IMR-90 (cell line): ENCODE results near the gene CHTF8. TPM values are rescaled to one million over a fixed set of nuclear protein-coding genes. Genes with fewer than 3 reads are reported as not detected.

Experiments
- ATAC-seq: fragments of 200-7000 bp; cut with Tn5 transposase; 2 replicates; pipeline ENCODE4 v1.9.1; 2020; ENCODE audit warnings: low read depth, mild to moderate bottlenecking, moderate library complexity
- BruUV-seq: library from RNA; stranded (reverse); fragments of 400-500 nt; replicated peaks from 2 replicates; lab custom pipeline; 2021; lab: Mats Ljungman, UMichigan
- CTCF ChIA-PET: fragments of 300-600 bp; formaldehyde crosslinking; extraction: SDS; loops from one replicate; lab custom pipeline; 2021; ENCODE audit warnings: antibody characterized with exemption; lab: Yijun Ruan, JAX
- POLR2A ChIA-PET: fragments of 300-600 bp; sonication (Branson Sonifier 250); formaldehyde crosslinking; loops from one replicate; lab custom pipeline; 2022; ENCODE audit warnings: antibody characterized with exemption; ENCODE audit not compliant: unreplicated experiment; lab: Charles Lee
- DNase-seq: peaks from one replicate; pipeline ENCODE4 v3.0.0; 2013
- H2AFZ ChIP-seq: replicated peaks from 2 replicates; pipeline ENCODE3; 2013; ENCODE audit warnings: low read length, mild to moderate bottlenecking; ENCODE audit not compliant: poor library complexity
- H2AK5ac ChIP-seq: 2 replicates; pipeline ENCODE4 v1.6.1; 2013; ENCODE audit warnings: low read depth, low read length, inconsistent platforms
- H2AK9ac ChIP-seq: replicated peaks from 2 replicates; pipeline ENCODE3; 2013; ENCODE audit warnings: mild to moderate bottlenecking, low read depth, low read length, moderate library complexity; ENCODE audit not compliant: poor library complexity
- H2BK120ac ChIP-seq: 2 replicates; pipeline ENCODE4 v1.6.1; 2013; ENCODE audit warnings: low read depth, low read length, inconsistent platforms
- H2BK15ac ChIP-seq: 3 replicates; pipeline ENCODE4 v1.6.1; 2013; ENCODE audit warnings: low read depth, low read length, inconsistent platforms
- H2BK20ac ChIP-seq: 2 replicates; pipeline ENCODE4 v1.6.1; 2013; ENCODE audit warnings: low read depth, mild to moderate bottlenecking, inconsistent platforms, low read length, moderate library complexity
- H2BK5ac ChIP-seq: 2 replicates; pipeline ENCODE4 v1.6.1; 2013; ENCODE audit warnings: mild to moderate bottlenecking, low read depth, low read length, inconsistent platforms; ENCODE audit not compliant: poor library complexity, severe bottlenecking
- H3K14ac ChIP-seq: replicated peaks from 2 replicates; pipeline ENCODE4 v1.6.1; 2013; ENCODE audit warnings: low read depth, low read length, inconsistent platforms
- H3K18ac ChIP-seq: 2 replicates; pipeline ENCODE4 v1.6.1; 2013; ENCODE audit warnings: low read depth, low read length, control low read depth
- H3K23ac ChIP-seq: 2 replicates; pipeline ENCODE4 v1.6.1; 2013; ENCODE audit warnings: low read depth, low read length, inconsistent platforms
- H3K27ac ChIP-seq: 2 replicates; pipeline ENCODE4 v1.5.1; 2013; ENCODE audit warnings: mild to moderate bottlenecking, control low read depth, low read length; ENCODE audit not compliant: insufficient read depth
- H3K27me3 ChIP-seq: 2 replicates; pipeline ENCODE4 v1.6.1; 2013; ENCODE audit warnings: low read length; ENCODE audit not compliant: control insufficient read depth, insufficient read depth
- H3K36me3 ChIP-seq: 2 replicates; pipeline ENCODE4 v1.6.1; 2013; ENCODE audit warnings: low read length, mixed read lengths; ENCODE audit not compliant: control insufficient read depth, insufficient read depth
- H3K4ac ChIP-seq: 2 replicates; pipeline ENCODE4 v1.6.1; 2013; ENCODE audit warnings: low read depth, low read length, inconsistent platforms
- H3K4me1 ChIP-seq: 2 replicates; pipeline ENCODE4 v1.6.1; 2013; ENCODE audit warnings: low read length, mixed read lengths; ENCODE audit not compliant: control insufficient read depth, insufficient read depth
- H3K4me2 ChIP-seq: 2 replicates; pipeline ENCODE4 v1.6.1; 2013; ENCODE audit warnings: low read depth, mild to moderate bottlenecking, control low read depth, low read length, moderate library complexity
- H3K4me3 ChIP-seq: 2 replicates; pipeline ENCODE4 v1.5.1; 2013; ENCODE audit warnings: low read depth, mild to moderate bottlenecking, control low read depth, low read length, moderate library complexity; ENCODE audit not compliant: insufficient read depth
- H3K56ac ChIP-seq: 2 replicates; pipeline ENCODE4 v1.6.1; 2013; ENCODE audit warnings: low read length, inconsistent platforms; ENCODE audit not compliant: insufficient read depth; ENCODE audit errors: extremely low read depth
- H3K79me1 ChIP-seq, 2 experiments: 2 replicates each; pipeline ENCODE4 v1.6.1; 2013; ENCODE audit warnings: low read length in 2 of 2, inconsistent platforms in 1 of 2, low read depth in 1 of 2
- H3K9ac ChIP-seq: 2 replicates; pipeline ENCODE4 v1.6.1; 2013; ENCODE audit warnings: low read depth, low read length, control low read depth
- H3K9me1 ChIP-seq: 2 replicates; pipeline ENCODE4 v1.6.1; 2013; ENCODE audit warnings: low read length, inconsistent platforms; ENCODE audit not compliant: insufficient read depth
- H3K9me3 ChIP-seq: 2 replicates; pipeline ENCODE4 v1.6.1; 2013; ENCODE audit warnings: low read length; ENCODE audit not compliant: control insufficient read depth, insufficient read depth
- H4K20me1 ChIP-seq: 2 replicates; pipeline ENCODE4 v1.6.1; 2013; ENCODE audit warnings: low read length, inconsistent platforms; ENCODE audit not compliant: insufficient read depth
- H4K5ac ChIP-seq: 2 replicates; pipeline ENCODE4 v1.6.1; 2013; ENCODE audit warnings: mild to moderate bottlenecking, low read depth, low read length, control low read depth
- H4K8ac ChIP-seq, 2 experiments: 2 replicates each; pipeline ENCODE4 v1.6.1; 2013; ENCODE audit warnings: low read depth in 2 of 2, low read length in 2 of 2, control low read depth in 1 of 2, inconsistent platforms in 1 of 2
- H4K91ac ChIP-seq: 2 replicates; pipeline ENCODE4 v1.6.1; 2013; ENCODE audit warnings: low read depth, low read length, inconsistent platforms; ENCODE audit not compliant: insufficient read depth
- BHLHE40 ChIP-seq: fragments of 150-350 bp; IDR thresholded peaks from 2 replicates; pipeline ENCODE4 v1.6.1; 2016; ENCODE audit warnings: mild to moderate bottlenecking, low read depth, low read length
- CEBPB ChIP-seq: IDR thresholded peaks from 2 replicates; pipeline ENCODE4 v1.6.1; 2012; ENCODE audit warnings: low read depth, low read length, improper control_type of control experiment
- CHD1 ChIP-seq: IDR thresholded peaks from 2 replicates; pipeline ENCODE4 v1.6.1; 2012; ENCODE audit warnings: low read depth, low read length, improper control_type of control experiment
- FOS ChIP-seq: fragments of 150-350 bp; IDR thresholded peaks from 2 replicates; pipeline ENCODE4 v1.6.1; 2016; ENCODE audit warnings: low read depth, low read length
- MAFK ChIP-seq: IDR thresholded peaks from 2 replicates; pipeline ENCODE4 v1.6.1; 2012; ENCODE audit warnings: low read depth, low read length, improper control_type of control experiment
- MAZ ChIP-seq: IDR thresholded peaks from 2 replicates; pipeline ENCODE4 v1.6.1; 2012; ENCODE audit warnings: low read depth, mild to moderate bottlenecking, low read length, improper control_type of control experiment, moderate library complexity, borderline replicate concordance
- MXI1 ChIP-seq: IDR thresholded peaks from 2 replicates; pipeline ENCODE4 v1.6.1; 2012; ENCODE audit warnings: low read depth, mild to moderate bottlenecking, low read length, moderate library complexity, borderline replicate concordance
- NFE2L2 ChIP-seq: fragments of 150-350 bp; IDR thresholded peaks from 2 replicates; pipeline ENCODE4 v1.6.1; 2016; ENCODE audit warnings: low read depth, mild to moderate bottlenecking, low read length
- POLR2A ChIP-seq: IDR thresholded peaks from 2 replicates; pipeline ENCODE4 v1.6.1; 2012; ENCODE audit warnings: mild to moderate bottlenecking, low read depth, low read length
- RAD21 ChIP-seq: IDR thresholded peaks from 2 replicates; pipeline ENCODE4 v1.6.1; 2012; ENCODE audit warnings: low read length, improper control_type of control experiment
- RCOR1 ChIP-seq: IDR thresholded peaks from 2 replicates; pipeline ENCODE4 v1.6.1; 2012; ENCODE audit warnings: mild to moderate bottlenecking, low read length, improper control_type of control experiment; ENCODE audit not compliant: insufficient replicate concordance
- RFX5 ChIP-seq: IDR thresholded peaks from 2 replicates; pipeline ENCODE4 v1.8.0; 2012; ENCODE audit warnings: low read depth, mild to moderate bottlenecking, low read length, moderate library complexity
- SMC3 ChIP-seq: fragments of 150-350 bp; IDR thresholded peaks from 2 replicates; pipeline ENCODE4 v1.6.1; 2016; ENCODE audit warnings: low read depth, mild to moderate bottlenecking, antibody characterized with exemption, low read length, moderate library complexity
- WGBS, 2 experiments: methylation state at CpG; one replicate each; pipeline versions ENCODE4 v1.1.5 to v1.1.7; 2013; ENCODE audit warnings: missing lambda C conversion rate in 2 of 2; ENCODE audit not compliant: insufficient read length in 1 of 2; ENCODE audit errors: extremely low coverage in 2 of 2; 5-methylcytosine and 5-hydroxymethylcytosine counted together
- dilution Hi-C: fragments of 300-500 bp; cut with HindIII; formaldehyde crosslinking; loops from one replicate; pipeline ENCODE4 v1.14.3; 2018; ENCODE audit warnings: low sequenced_read_pairs; ENCODE audit not compliant: unreplicated experiment
- in situ Hi-C: fragments of 300-500 bp; cut with MboI; formaldehyde crosslinking; loops from 3 replicates; pipeline ENCODE4 v1.14.3; 2019; ENCODE audit warnings: low sequenced_read_pairs, inconsistent platforms, mixed read lengths
- intact Hi-C: fragments of 100-400 bp; cut with micrococcal nuclease; formaldehyde crosslinking; loops from 2 replicates; pipeline ENCODE4 v1.10.0; 2022
- polyA plus RNA-seq, 3 experiments: library from polyadenylated mRNA; depleted of rRNA; stranded (reverse); fragments of >200 nt; gene quantifications; 2 replicates each; pipeline ENCODE4 v1.2.3, GENCODE V29; 2012; ENCODE audit warnings: low replicate concordance in 1 of 3
- total RNA-seq: library from RNA; depleted of rRNA; stranded (reverse); fragments of >200 nt; gene quantifications from 2 replicates; pipeline ENCODE4 v1.2.3, GENCODE V29; 2012
- TF ChIP-seq, protein P1 (sequence below): fragments of 150-350 bp; IDR thresholded peaks from 2 replicates; pipeline ENCODE4 v1.6.1; 2016; ENCODE audit warnings: low read depth, mild to moderate bottlenecking, low read length, moderate library complexity, borderline replicate concordance
- TF ChIP-seq, protein P2 (sequence below): conservative IDR thresholded peaks from 2 replicates; pipeline ENCODE4 v1.5.1; 2012; ENCODE audit warnings: mild to moderate bottlenecking, low read depth, low read length, improper control_type of control experiment
- TF ChIP-seq, protein P3 (sequence below): fragments of 150-350 bp; IDR thresholded peaks from 2 replicates; pipeline ENCODE4 v1.6.1; 2017; ENCODE audit warnings: mild to moderate bottlenecking, antibody characterized with exemption, low read length, low read depth

Gene CHTF8
- total and polyA plus RNA-seq, 2 of the 4 experiments (the other 2 are of a cell fraction) = 47.1 to 122 TPM

DNA sequence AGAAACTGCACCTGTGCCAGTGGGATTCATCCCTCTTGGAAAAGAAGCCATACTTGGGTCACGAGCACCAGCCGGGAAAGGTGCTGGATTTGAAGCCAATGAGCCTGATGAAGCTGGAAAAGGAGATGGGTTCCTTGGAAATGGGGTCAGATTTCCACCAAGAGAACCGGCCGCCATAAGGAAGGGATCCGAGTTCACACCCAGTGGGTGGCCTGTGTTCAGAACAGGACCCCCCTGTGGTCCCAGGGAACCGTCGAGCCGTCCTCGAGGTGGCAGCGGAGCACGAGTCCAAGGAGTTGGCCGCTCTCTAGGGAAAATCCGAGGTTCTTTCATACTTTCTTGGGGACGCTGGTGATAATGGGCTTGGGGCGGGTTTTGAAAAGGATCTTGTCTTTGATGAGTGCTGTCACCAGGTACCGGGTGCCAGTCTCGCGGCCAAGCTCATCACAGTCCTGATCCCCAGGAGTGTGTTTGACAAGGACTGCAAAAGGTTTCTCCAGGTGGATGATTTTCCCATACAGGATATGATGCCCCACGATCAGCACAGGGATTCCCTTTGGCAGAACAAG, 12.2 kb downstream of the CHTF8 start:
- Histone ChIP-seq H3K27ac (no peak overlapping the region), H3K9me3 (no peaks in the 10 kb centered on the region), H4K91ac (no peak overlapping the region), H3K4me2 (no peak overlapping the region), H3K79me1 (peaks cover 34 to 60% of the 10 kb centered on the region in 2 experiments), H3K9ac (no peak overlapping the region), H2AK5ac (no peak overlapping the region), H2BK120ac (no peak overlapping the region), H2AK9ac (no peak overlapping the region), H3K4me1 (no peaks in the 10 kb centered on the region), H2BK5ac (no peak overlapping the region), H3K14ac (no peak overlapping the region), H3K4me3 (no peak overlapping the region), H2BK20ac (no peak overlapping the region), H2AFZ (no peak overlapping the region), H3K23ac (no peak overlapping the region), H4K20me1 (peaks cover 17% of the 10 kb centered on the region), H3K4ac (no peak overlapping the region), H3K27me3 (no peaks in the 10 kb centered on the region), H3K9me1 (peaks cover 6% of the 10 kb centered on the region), H4K8ac (no peak overlapping the region), H3K56ac (no peak overlapping the region), H3K36me3 (peaks cover 48% of the 10 kb centered on the region), H3K18ac (no peak overlapping the region), H4K5ac (no peak overlapping the region), H2BK15ac (no peak overlapping the region)
- ChIA-PET POLR2A (no interaction called here), CTCF (interaction anchor here (0.6 kb wide), 1 partner anchor 317 kb away, joined by 3 read pairs; no protein-coding TSS in a partner anchor)
- ATAC-seq (no peak), DNase-seq (no peak)
- 93% methylated on average over 5 of the region's 19 CpGs; no CpG with 5 or more reads in 1 of the 2 experiments for WGBS, 2 experiments
- TF ChIP-seq, protein P1, sequence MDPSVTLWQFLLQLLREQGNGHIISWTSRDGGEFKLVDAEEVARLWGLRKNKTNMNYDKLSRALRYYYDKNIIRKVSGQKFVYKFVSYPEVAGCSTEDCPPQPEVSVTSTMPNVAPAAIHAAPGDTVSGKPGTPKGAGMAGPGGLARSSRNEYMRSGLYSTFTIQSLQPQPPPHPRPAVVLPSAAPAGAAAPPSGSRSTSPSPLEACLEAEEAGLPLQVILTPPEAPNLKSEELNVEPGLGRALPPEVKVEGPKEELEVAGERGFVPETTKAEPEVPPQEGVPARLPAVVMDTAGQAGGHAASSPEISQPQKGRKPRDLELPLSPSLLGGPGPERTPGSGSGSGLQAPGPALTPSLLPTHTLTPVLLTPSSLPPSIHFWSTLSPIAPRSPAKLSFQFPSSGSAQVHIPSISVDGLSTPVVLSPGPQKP = no peak
- TF ChIP-seq FOS (no peak), NFE2L2 (no peak), CHD1 (no peak), MXI1 (no peak), MAFK (no peak), RFX5 (no peak), RCOR1 (no peak), RAD21 (no peak), SMC3 (no peak), MAZ (no peak), BHLHE40 (no peak), CEBPB (no peak), POLR2A (no peak)
- TF ChIP-seq, protein P2, sequence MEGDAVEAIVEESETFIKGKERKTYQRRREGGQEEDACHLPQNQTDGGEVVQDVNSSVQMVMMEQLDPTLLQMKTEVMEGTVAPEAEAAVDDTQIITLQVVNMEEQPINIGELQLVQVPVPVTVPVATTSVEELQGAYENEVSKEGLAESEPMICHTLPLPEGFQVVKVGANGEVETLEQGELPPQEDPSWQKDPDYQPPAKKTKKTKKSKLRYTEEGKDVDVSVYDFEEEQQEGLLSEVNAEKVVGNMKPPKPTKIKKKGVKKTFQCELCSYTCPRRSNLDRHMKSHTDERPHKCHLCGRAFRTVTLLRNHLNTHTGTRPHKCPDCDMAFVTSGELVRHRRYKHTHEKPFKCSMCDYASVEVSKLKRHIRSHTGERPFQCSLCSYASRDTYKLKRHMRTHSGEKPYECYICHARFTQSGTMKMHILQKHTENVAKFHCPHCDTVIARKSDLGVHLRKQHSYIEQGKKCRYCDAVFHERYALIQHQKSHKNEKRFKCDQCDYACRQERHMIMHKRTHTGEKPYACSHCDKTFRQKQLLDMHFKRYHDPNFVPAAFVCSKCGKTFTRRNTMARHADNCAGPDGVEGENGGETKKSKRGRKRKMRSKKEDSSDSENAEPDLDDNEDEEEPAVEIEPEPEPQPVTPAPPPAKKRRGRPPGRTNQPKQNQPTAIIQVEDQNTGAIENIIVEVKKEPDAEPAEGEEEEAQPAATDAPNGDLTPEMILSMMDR = no peak
- TF ChIP-seq, protein P3, sequence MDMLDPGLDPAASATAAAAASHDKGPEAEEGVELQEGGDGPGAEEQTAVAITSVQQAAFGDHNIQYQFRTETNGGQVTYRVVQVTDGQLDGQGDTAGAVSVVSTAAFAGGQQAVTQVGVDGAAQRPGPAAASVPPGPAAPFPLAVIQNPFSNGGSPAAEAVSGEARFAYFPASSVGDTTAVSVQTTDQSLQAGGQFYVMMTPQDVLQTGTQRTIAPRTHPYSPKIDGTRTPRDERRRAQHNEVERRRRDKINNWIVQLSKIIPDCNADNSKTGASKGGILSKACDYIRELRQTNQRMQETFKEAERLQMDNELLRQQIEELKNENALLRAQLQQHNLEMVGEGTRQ = no peak
- no TSS peak for BruUV-seq
- intact Hi-C loops = loop anchor here (10.0 kb wide), 1 partner anchor 525 kb away; no protein-coding TSS in a partner anchor
- dilution Hi-C loops = no loop called here
- in situ Hi-C loops = loop anchor here (5.0 kb wide), 2 partner anchors 273 to 593 kb away; no protein-coding TSS in a partner anchor
